ENCODE measurements around the gene SLC25A44.

- TF ChIP-seq CTCF (IDR thresholded peaks at IDR 0.05) = no peak
- TF ChIP-seq POLR2A (IDR thresholded peaks at IDR 0.05) = no peak
Measured at GRCh38 chr1:156144742-156145141, 49.2 kb upstream of the SLC25A44 start.
